OCI-M1 (cell line): ENCODE results near the gene MREG.
A peak's percentile ranks its signal among the peaks of the same experiment; 100 is the strongest.

ENCODE experiments used
- DNase-seq: peaks from one replicate; lab custom pipeline; 2025; lab: John Stamatoyannopoulos, UW

Gene MREG

GRCh38 chr2:216013080-216013909 lies at the start of gene MREG:
Gene MREG (minus strand): TSS chr2:216013551. CDS start chr2:216013327, 224 bp downstream.
- peak; percentile 85 for DNase-seq

GRCh38 chr2:216059233-216059834 lies 46.0 kb upstream of the MREG start:
- no peak for DNase-seq

- peak; percentile 42 for DNase-seq
These were observed 44.4 kb upstream of the MREG start for GRCh38 chr2:216057688-216058193.

- no peak for DNase-seq
These were observed 43.4 kb upstream of the MREG start for GRCh38 chr2:216056739-216057138.

GRCh38 chr2:216055680-216056079 lies 42.3 kb upstream of the MREG start:
- no peak for DNase-seq

- no peak for DNase-seq
These were observed 39.1 kb upstream of the MREG start for GRCh38 chr2:216052420-216052819.

GRCh38 chr2:216051350-216051749 lies 38.0 kb upstream of the MREG start:
- DNase-seq, result no peak

- DNase-seq, result no peak
These were observed 36.1 kb upstream of the MREG start for GRCh38 chr2:216049452-216049851.

GRCh38 chr2:216047397-216047796 lies 34.0 kb upstream of the MREG start:
- DNase-seq, result no peak

GRCh38 chr2:216044883-216045486 lies 31.6 kb upstream of the MREG start:
- DNase-seq, result no peak

GRCh38 chr2:216043949-216044348 lies 30.6 kb upstream of the MREG start:
- DNase-seq, result no peak

GRCh38 chr2:216041438-216041837 lies 28.1 kb upstream of the MREG start:
- no peak for DNase-seq

GRCh38 chr2:216039918-216040317 lies 26.6 kb upstream of the MREG start:
- DNase-seq, result no peak

- peak; percentile 76 for DNase-seq
These were observed 20.7 kb upstream of the MREG start for GRCh38 chr2:216034065-216034464.

GRCh38 chr2:216033403-216033802 lies 20.1 kb upstream of the MREG start:
- no peak for DNase-seq

GRCh38 chr2:216031960-216032689 lies 18.8 kb upstream of the MREG start:
- DNase-seq, result no peak

- DNase-seq, result no peak
These were observed 16.9 kb upstream of the MREG start for GRCh38 chr2:216030216-216030615.

- no peak for DNase-seq
These were observed 16.2 kb upstream of the MREG start for GRCh38 chr2:216029416-216030129.

- no peak for DNase-seq
These were observed 11.5 kb upstream of the MREG start for GRCh38 chr2:216024779-216025336.

GRCh38 chr2:216023055-216023648 lies 9.8 kb upstream of the MREG start:
- peak; percentile 71 for DNase-seq
